Spleen (tissue), 7 donors: ENCODE data around the gene ATP9A.

Experiments used
- CTCF ChIP-seq, 11 experiments: fragments of 200-600 bp in 7 of 11; fragments of 450-650 bp in 4 of 11; sonication (generic) in 4 of 11; IDR thresholded peaks in 8 of 11; conservative IDR thresholded peaks in 3 of 11; 1 replicate in 7 of 11; 2 replicates in 4 of 11; pipeline versions ENCODE4 v1.4.0 to v1.8.0; 2016 to 2021; ENCODE audit warnings: antibody characterized with exemption in 11 of 11, inconsistent platforms in 4 of 11, mild to moderate bottlenecking in 1 of 11
- POLR2A ChIP-seq, 3 donors: fragments of 450-650 bp; IDR thresholded peaks; one replicate each; pipeline ENCODE4 v1.5.1; 2017; ENCODE audit warnings: antibody characterized with exemption in 3 of 3, mild to moderate bottlenecking in 1 of 3
- donor health status: DM: no; HTN: no; CAD: no; lungs with moderate emphysema.
- donor health status: DM: no; HTN: no; CAD: no.
- donor health status: DM: no; HTN: no; CAD: no.

- no peak for TF ChIP-seq POLR2A (IDR thresholded peaks at IDR 0.05)
- TF ChIP-seq CTCF (IDR thresholded peaks at IDR 0.05 in 8 of 11, conservative IDR thresholded peaks at IDR 0.05 in 3 of 11): no peak
Measured at GRCh38 chr20:51612896-51613295, 155.3 kb downstream of the ATP9A start.
